Mucosa of rectum (tissue), 2 donors: ENCODE data around the gene LBX2.
"Not testable (repeated sequence)": the region's sequence is repeated elsewhere in the genome, so short reads cannot be mapped to it uniquely, and the experiment has no call there.

ENCODE experiments used
- H3K27ac ChIP-seq, 2 donors: one replicate each; pipeline ENCODE4 v1.7.0; 2013; ENCODE audit warnings: inconsistent platforms in 2 of 2, low read depth in 2 of 2, low read length in 2 of 2
- H3K27me3 ChIP-seq, 2 donors: one replicate each; pipeline ENCODE4 v1.7.0; 2013; ENCODE audit warnings: low read length in 2 of 2; ENCODE audit not compliant: control insufficient read depth in 2 of 2, insufficient read depth in 2 of 2
- H3K36me3 ChIP-seq, 2 donors: one replicate each; pipeline ENCODE4 v1.7.0; 2013; ENCODE audit warnings: low read length in 2 of 2; ENCODE audit not compliant: control insufficient read depth in 2 of 2, insufficient read depth in 2 of 2
- H3K4me1 ChIP-seq, 2 donors: one replicate each; pipeline ENCODE4 v1.7.0; 2013; ENCODE audit warnings: low read length in 2 of 2, mild to moderate bottlenecking in 1 of 2; ENCODE audit not compliant: control insufficient read depth in 2 of 2, insufficient read depth in 2 of 2
- H3K4me3 ChIP-seq, 2 donors: one replicate each; pipeline ENCODE4 v1.7.0; 2013; ENCODE audit warnings: low read length in 2 of 2
- H3K9ac ChIP-seq, 2 donors: one replicate each; pipeline ENCODE4 v1.7.0; 2013; ENCODE audit warnings: low read length in 2 of 2, low read depth in 1 of 2, mild to moderate bottlenecking in 1 of 2
- H3K9me3 ChIP-seq, 2 donors: one replicate each; pipeline ENCODE4 v1.7.0; 2013; ENCODE audit warnings: low read length in 2 of 2; ENCODE audit not compliant: control insufficient read depth in 2 of 2
- donor health status: healthy.
- donor health status: Normal muscosa, but diverticular disease.

Gene LBX2

DNA sequence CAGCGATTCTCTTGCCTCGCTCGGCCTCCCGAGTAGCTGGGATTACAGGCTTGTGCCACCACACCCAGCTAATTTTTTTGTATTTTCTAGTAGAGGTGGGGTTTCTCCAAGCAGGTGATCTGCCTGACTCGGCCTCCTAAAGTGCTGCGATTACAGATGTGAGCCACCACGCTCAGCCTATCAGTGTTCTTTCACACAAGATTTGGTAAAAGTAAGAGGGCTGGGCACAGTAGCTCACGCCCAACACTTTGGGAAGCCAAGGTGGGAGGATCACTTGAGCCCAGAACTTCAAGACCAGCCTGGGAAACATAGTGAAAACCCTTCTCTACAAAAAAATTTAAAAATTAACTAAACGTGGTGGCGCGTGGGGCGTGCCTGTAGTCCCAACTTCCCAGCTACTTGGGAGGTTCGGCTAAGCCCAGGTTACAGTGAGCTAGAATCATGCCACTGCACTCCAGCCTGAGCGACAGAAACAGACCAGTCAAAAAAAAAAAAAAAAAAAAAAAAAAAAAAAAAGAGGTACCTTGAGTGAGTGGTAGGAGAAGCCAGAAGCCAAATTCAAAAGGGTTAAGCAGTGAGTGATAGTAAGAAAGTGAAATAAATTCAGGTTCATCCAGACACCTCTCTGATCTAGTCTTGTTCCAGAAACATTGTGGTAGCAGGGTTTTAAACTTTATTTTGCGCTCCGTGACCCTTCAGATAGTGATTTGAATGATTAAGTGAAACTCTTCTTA lies 27.9 kb downstream of the LBX2 start:
- H3K4me1 ChIP-seq: peaks cover 16 to 20% of the 10 kb centered on the region in 2 donors
- H3K9me3 ChIP-seq: no peaks in the 10 kb centered on the region
- H3K27me3 ChIP-seq: no peaks in the 10 kb centered on the region
- H3K27ac ChIP-seq: peak overlapping the region; percentile 92 to 94
- H3K9ac ChIP-seq: peak overlapping the region; percentile 90 to 91
- H3K36me3 ChIP-seq: peaks cover 13 to 16% of the 10 kb centered on the region in 2 donors
- H3K4me3 ChIP-seq: peak overlapping the region; percentile 95 to 98

DNA sequence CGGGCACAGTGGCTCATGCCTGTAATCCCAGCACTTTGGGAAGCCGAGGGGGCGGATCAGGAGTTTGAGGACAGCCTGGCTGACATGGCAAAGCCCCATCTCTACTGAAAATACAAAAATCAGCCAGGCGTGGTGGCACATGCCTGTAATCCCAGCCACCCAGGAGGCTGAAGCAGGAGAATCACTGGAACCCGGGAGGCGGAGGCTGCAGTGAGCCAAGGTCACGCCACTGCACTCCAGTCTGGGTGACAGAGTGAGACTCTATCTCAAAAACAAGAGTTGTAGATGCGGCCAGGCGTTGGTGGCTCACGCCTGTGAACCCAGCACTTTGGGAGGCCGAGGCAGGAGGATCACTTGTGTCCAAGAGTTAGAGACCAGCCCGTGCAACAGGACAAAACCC lies 28.7 kb downstream of the LBX2 start:
- H3K9me3 ChIP-seq, H3K27me3 ChIP-seq, H3K9ac ChIP-seq, H3K27ac ChIP-seq, H3K4me3 ChIP-seq: not testable (repeated sequence)
- Histone ChIP-seq H3K4me1 (peaks cover 19 to 23% of the 10 kb centered on the region in 2 donors), H3K36me3 (peaks cover 13 to 15% of the 10 kb centered on the region in 2 donors)

DNA sequence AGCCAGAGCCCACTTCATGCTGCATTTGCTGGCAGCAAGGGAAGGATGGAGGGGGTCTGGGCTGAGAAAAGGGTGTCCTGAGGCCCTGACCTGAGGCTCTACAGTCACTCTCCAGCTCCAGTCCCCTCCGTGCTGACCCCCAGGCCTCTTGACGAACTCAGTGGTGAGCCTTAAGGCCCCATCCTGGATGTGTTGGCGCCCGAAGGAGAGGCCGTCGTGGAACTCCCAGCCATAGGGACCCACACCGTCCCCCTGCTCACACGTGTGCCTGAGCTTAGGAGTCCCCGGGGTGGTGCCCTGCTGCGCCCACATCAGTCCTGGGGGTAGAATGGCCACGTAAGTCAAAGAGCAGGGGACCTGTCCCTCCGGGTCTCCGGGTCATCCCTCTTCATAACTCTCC lies 35.0 kb downstream of the LBX2 start:
- no peaks in the 10 kb centered on the region for H3K27me3 ChIP-seq
- no peaks in the 10 kb centered on the region for H3K9me3 ChIP-seq
- H3K4me3 ChIP-seq: peak overlapping the region; percentile 87 to 98
- peaks cover 11 to 15% of the 10 kb centered on the region in 2 donors for H3K4me1 ChIP-seq
- peaks cover 8 to 16% of the 10 kb centered on the region in 2 donors for H3K36me3 ChIP-seq
- H3K27ac ChIP-seq: peak overlapping the region in 1 of 2 donors; percentile 77
- H3K9ac ChIP-seq: peak overlapping the region; percentile 84 to 91

GRCh38 chr2:74462786-74463105 lies 36.7 kb downstream of the LBX2 start:
- H3K36me3 ChIP-seq: peaks cover 8 to 16% of the 10 kb centered on the region in 2 donors
- H3K27ac ChIP-seq: no peak overlapping the region
- H3K4me1 ChIP-seq: peaks cover 15 to 20% of the 10 kb centered on the region in 2 donors
- H3K9me3 ChIP-seq: no peaks in the 10 kb centered on the region
- no peak overlapping the region for H3K4me3 ChIP-seq
- no peaks in the 10 kb centered on the region for H3K27me3 ChIP-seq
- H3K9ac ChIP-seq: no peak overlapping the region

DNA sequence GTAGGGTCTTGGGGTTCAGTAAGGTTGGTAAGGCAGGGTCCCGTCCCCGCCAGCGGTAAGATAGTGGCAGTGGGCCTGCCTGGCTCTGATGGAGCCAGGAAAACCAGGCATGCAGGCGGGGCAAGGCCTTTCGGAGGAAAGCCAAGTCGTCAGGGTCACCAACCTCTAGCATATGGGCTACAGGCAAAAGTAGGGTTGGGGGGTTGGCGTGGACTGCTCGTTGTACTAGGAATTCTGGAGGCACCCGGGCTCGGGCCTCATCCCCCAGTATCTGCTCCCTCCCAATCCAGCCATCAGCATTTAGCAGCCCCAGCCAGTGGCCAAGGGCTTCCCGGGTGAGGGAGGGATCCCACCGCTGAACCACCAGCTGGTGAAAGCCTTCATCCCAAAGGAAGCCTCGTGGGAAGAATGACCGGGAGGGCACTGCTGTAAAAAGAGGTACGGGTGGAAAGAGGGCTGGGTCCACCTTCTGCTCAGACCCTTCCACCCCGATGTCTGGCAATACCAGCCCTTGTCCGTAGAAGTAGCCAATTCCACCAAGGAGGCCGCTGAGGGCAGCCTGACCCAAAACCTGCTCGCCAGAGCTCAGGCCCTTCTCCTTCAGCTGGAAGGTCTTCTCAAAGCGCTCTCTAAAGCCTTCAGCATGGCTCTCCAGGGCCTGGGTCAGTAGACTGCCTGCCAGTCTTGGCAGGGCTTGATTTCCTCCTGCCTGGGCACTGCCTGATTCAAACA lies 37.2 kb downstream of the LBX2 start:
- no peak overlapping the region for H3K27ac ChIP-seq

GRCh38 chr2:74461187-74462053 lies 38.0 kb downstream of the LBX2 start:
- Histone ChIP-seq H3K9ac (no peak overlapping the region), H3K27ac (no peak overlapping the region), H3K27me3 (no peaks in the 10 kb centered on the region), H3K9me3 (no peaks in the 10 kb centered on the region), H3K4me3 (no peak overlapping the region), H3K36me3 (peaks cover 8 to 16% of the 10 kb centered on the region in 2 donors), H3K4me1 (peaks cover 22 to 28% of the 10 kb centered on the region in 2 donors)

More for the DNA sequence above, 37.2 kb downstream of the LBX2 start:
- H3K9ac ChIP-seq: no peak overlapping the region
- H3K9me3 ChIP-seq: no peaks in the 10 kb centered on the region
- peaks cover 15 to 21% of the 10 kb centered on the region in 2 donors for H3K4me1 ChIP-seq
- no peak overlapping the region for H3K4me3 ChIP-seq
- H3K27me3 ChIP-seq: no peaks in the 10 kb centered on the region
- peaks cover 8 to 16% of the 10 kb centered on the region in 2 donors for H3K36me3 ChIP-seq

DNA sequence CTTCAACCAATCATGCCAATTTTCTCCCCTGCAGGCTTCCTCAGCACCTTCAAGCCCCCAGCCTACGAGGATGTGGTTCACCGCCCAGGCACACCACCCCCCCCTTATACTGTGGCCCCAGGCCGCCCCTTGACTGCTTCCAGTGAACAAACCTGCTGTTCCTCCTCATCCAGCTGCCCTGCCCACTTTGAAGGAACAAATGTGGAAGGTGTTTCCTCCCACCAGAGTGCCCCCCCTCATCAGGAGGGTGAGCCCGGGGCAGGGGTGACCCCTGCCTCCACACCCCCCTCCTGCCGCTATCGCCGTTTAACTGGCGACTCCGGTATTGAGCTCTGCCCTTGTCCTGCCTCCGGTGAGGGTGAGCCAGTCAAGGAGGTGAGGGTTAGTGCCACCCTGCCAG lies 39.2 kb downstream of the LBX2 start:
- not testable (repeated sequence) for H3K27ac ChIP-seq, H3K9me3 ChIP-seq, H3K9ac ChIP-seq, H3K27me3 ChIP-seq, H3K4me3 ChIP-seq
- Histone ChIP-seq H3K4me1 (peaks cover 30 to 34% of the 10 kb centered on the region in 2 donors), H3K36me3 (peaks cover 8 to 20% of the 10 kb centered on the region in 2 donors)

DNA sequence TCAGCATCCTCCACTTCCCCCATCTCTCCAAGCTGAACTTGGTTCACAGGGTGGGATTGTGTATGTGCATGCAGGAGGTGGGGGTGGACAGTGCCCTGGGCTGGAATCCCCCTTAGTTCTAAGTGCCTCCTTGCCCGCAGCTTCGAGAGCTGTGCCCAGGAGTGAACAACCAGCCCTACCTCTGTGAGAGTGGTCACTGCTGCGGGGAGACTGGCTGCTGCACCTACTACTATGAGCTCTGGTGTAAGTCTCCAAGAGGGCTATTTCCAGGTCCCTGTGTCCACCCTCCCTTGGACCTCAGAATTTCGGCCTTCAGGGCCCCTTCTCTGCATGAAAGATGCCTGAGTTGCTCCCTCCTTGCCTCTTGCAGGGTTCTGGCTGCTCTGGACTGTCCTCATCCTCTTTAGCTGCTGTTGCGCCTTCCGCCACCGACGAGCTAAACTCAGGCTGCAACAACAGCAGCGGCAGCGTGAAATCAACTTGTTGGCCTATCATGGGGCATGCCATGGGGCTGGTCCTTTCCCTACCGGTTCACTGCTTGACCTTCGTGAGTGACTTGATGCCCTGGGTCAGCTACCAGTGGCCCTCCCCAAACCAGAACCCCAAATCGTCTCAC lies 39.8 kb downstream of the LBX2 start:
- H3K27me3 ChIP-seq, H3K27ac ChIP-seq, H3K9me3 ChIP-seq: not testable (repeated sequence)
- peaks cover 8 to 20% of the 10 kb centered on the region in 2 donors for H3K36me3 ChIP-seq
- peak overlapping the region in 1 of 2 donors; percentile 91 for H3K4me3 ChIP-seq
- H3K4me1 ChIP-seq: peaks cover 32 to 33% of the 10 kb centered on the region in 2 donors
- peak overlapping the region in 1 of 2 donors; percentile 41 for H3K9ac ChIP-seq

- H3K4me1 ChIP-seq: peaks cover 25 to 28% of the 10 kb centered on the region in 2 donors
- H3K27me3 ChIP-seq: no peaks in the 10 kb centered on the region
- H3K9me3 ChIP-seq: no peaks in the 10 kb centered on the region
- H3K36me3 ChIP-seq: peaks cover 8 to 20% of the 10 kb centered on the region in 2 donors
- H3K27ac ChIP-seq: peak overlapping the region; percentile 60 to 65
- H3K4me3 ChIP-seq: peak overlapping the region; percentile 82 to 91
- H3K9ac ChIP-seq: peak overlapping the region; percentile 58 to 64
Measured at GRCh38 chr2:74458938-74459363, 40.5 kb downstream of the LBX2 start.
